HepG2 (cell line): ENCODE results near the gene SLC25A45. TPM values are rescaled to one million over a fixed set of nuclear protein-coding genes. Genes with fewer than 3 reads are reported as not detected.

ENCODE experiments used
- ASH2L ChIP-seq: fragments of 300-600, 200-600 bp; sonication (generic); IDR thresholded peaks from 2 replicates; pipeline ENCODE4 v1.7.0; 2017; ENCODE audit warnings: low read depth, mild to moderate bottlenecking, moderate library complexity, mixed read lengths, low read length; ENCODE audit not compliant: insufficient read length
- DNMT3B ChIP-seq: conservative IDR thresholded peaks from 2 replicates; pipeline ENCODE4 v1.6.1; 2016; ENCODE audit warnings: missing biosample characterization, control low read depth
- FOXA3 ChIP-seq: IDR thresholded peaks from 2 replicates; pipeline ENCODE4 v1.6.1; 2016; ENCODE audit warnings: missing genetic modification reagents, missing compliant biosample characterization
- MAZ ChIP-seq, 2 experiments: sonication (generic) in 1 of 2; formaldehyde crosslinking in 1 of 2; IDR thresholded peaks; 2 replicates each; pipeline versions ENCODE4 v1.5.0 to v1.6.1; 2012 to 2020; ENCODE audit warnings: low read depth in 2 of 2, mild to moderate bottlenecking in 2 of 2, borderline replicate concordance in 1 of 2, improper control_type of control experiment in 1 of 2, low read length in 1 of 2, missing genetic modification reagents in 1 of 2, moderate library complexity in 1 of 2
- PAF1 ChIP-seq: IDR thresholded peaks from 2 replicates; pipeline ENCODE4 v1.6.1; 2016; ENCODE audit warnings: missing genetic modification reagents, missing compliant biosample characterization
- POLR2A ChIP-seq, 2 experiments: IDR thresholded peaks; 2 replicates each; pipeline ENCODE4 v1.6.1; 2011; ENCODE audit warnings: low read depth in 2 of 2, low read length in 2 of 2, mild to moderate bottlenecking in 1 of 2, moderate library complexity in 1 of 2; ENCODE audit not compliant: insufficient read depth in 1 of 2
- PPARG ChIP-seq: conservative IDR thresholded peaks from 2 replicates; pipeline ENCODE4 v1.6.1; 2016; ENCODE audit warnings: missing biosample characterization, missing genetic modification reagents
- RBM22 ChIP-seq: fragments of 200-400 bp; formaldehyde crosslinking; optimal IDR thresholded peaks from 2 replicates; pipeline ENCODE3; 2017; ENCODE audit warnings: mild to moderate bottlenecking, low read length, moderate library complexity
- REL ChIP-seq: sonication (generic); formaldehyde crosslinking; conservative IDR thresholded peaks from 2 replicates; pipeline ENCODE4 v1.8.0; 2022; ENCODE audit warnings: mild to moderate bottlenecking, missing genetic modification reagents, moderate library complexity
- RXRB ChIP-seq: IDR thresholded peaks from 2 replicates; pipeline ENCODE4 v1.6.1; 2016; ENCODE audit warnings: borderline replicate concordance, missing genetic modification reagents, missing compliant biosample characterization
- SAP130 ChIP-seq: IDR thresholded peaks from 2 replicates; pipeline ENCODE4 v1.6.1; 2016; ENCODE audit warnings: low read depth
- TCF7 ChIP-seq: sonication (generic); IDR thresholded peaks from 2 replicates; pipeline ENCODE4 v1.6.1; 2016; ENCODE audit warnings: antibody characterized with exemption, low read depth
- ZBTB46 ChIP-seq: sonication (generic); formaldehyde crosslinking; IDR thresholded peaks from 2 replicates; pipeline ENCODE4 v1.4.0; 2020; ENCODE audit warnings: mild to moderate bottlenecking, missing genetic modification reagents, borderline replicate concordance
- ZNF12 ChIP-seq: sonication (generic); formaldehyde crosslinking; IDR thresholded peaks from 2 replicates; pipeline ENCODE4 v1.5.0; 2020; ENCODE audit warnings: missing genetic modification reagents
- ZNF251 ChIP-seq: sonication (generic); formaldehyde crosslinking; IDR thresholded peaks from 2 replicates; pipeline ENCODE4 v1.9.0; 2021; ENCODE audit warnings: mild to moderate bottlenecking, missing genetic modification reagents
- ZNF772 ChIP-seq: sonication (generic); formaldehyde crosslinking; IDR thresholded peaks from 2 replicates; pipeline ENCODE4 v1.5.0; 2020; ENCODE audit warnings: mild to moderate bottlenecking, missing genetic modification reagents
- polyA plus RNA-seq, 8 experiments: library from polyadenylated mRNA; depleted of rRNA in 3 of 8; stranded (reverse) in 7 of 8; unstranded in 1 of 8; fragments of >200 nt; fragmentation: Illumina TruSeq in 4 of 8; extraction: Trizol in 4 of 8; gene quantifications; 2 replicates each; pipeline versions ENCODE4 v1.2.1 to v1.2.3, GENCODE V29; 2011 to 2016; ENCODE audit warnings: low read depth in 4 of 8, missing spikeins in 1 of 8, mixed read lengths in 1 of 8; ENCODE audit not compliant: insufficient read depth in 1 of 8
- total RNA-seq, 5 experiments: library from RNA; depleted of rRNA; stranded (reverse); fragments of >200 nt; fragmentation: Illumina TruSeq; extraction: Trizol; gene quantifications; 2 replicates each; pipeline ENCODE4 v1.2.3, GENCODE V29; 2016; ENCODE audit warnings: low read depth in 1 of 5
- TF ChIP-seq, protein P1 (sequence below): sonication (generic); formaldehyde crosslinking; IDR thresholded peaks from 2 replicates; pipeline ENCODE4 v1.4.0; 2020; ENCODE audit warnings: missing genetic modification reagents, borderline replicate concordance

SLC25A45 gene
- total and polyA plus RNA-seq, 2 of the 13 experiments (the other 11 are each of a cell fraction or from before 2014, with no cell fraction given): 1.2 to 3.4 TPM

GRCh38 chr11:65424205-65425104 is 42.0 kb upstream of the SLC25A45 start (continued):
- TF ChIP-seq ZBTB46 (CRISPR knock-in tag) (0 out of 2 replicates have a peak, but pooled peaks have one; percentile 28), ZNF12 (0 out of 2 replicates have a peak, but pooled peaks have one; percentile 7), RXRB (CRISPR knock-in tag) (peak; percentile 41; the same call in 1 of the 2 replicates), DNMT3B (CRISPR knock-in tag) (0 out of 2 replicates have a peak, but pooled peaks have one; percentile 15), ZNF251 (CRISPR knock-in tag) (no peak), TCF7 (0 out of 2 replicates have a peak, but pooled peaks have one; percentile 3), ZNF772 (CRISPR knock-in tag) (peak; percentile 44; the same call in 1 of the 2 replicates), MAZ (IDR thresholded peaks at IDR 0.05; ENCODE audit: borderline replicate concordance, low read depth, low read length) (peak; percentile 42; the same call in 1 of the 2 replicates), MAZ (CRISPR knock-in tag; IDR thresholded peaks at IDR 0.05; ENCODE audit: low read depth) (no peak), REL (CRISPR knock-in tag) (no peak), POLR2A (IDR thresholded peaks at IDR 0.05; ENCODE audit: insufficient read depth in 1 of 2, low read depth in 2 of 2, low read length in 2 of 2) (peak in 1 of 2 experiments; percentile 61; a peak in 2 of 4 replicates), RBM22 (peak; percentile 80), PAF1 (CRISPR knock-in tag) (peak; percentile 96), PPARG (CRISPR knock-in tag) (peak; percentile 24; the same call in 1 of the 2 replicates), FOXA3 (0 out of 2 replicates have a peak, but pooled peaks have one; percentile 5), ASH2L (peak; percentile 28), SAP130 (peak; percentile 7; the same call in 1 of the 2 replicates)
- TF ChIP-seq, protein P1, sequence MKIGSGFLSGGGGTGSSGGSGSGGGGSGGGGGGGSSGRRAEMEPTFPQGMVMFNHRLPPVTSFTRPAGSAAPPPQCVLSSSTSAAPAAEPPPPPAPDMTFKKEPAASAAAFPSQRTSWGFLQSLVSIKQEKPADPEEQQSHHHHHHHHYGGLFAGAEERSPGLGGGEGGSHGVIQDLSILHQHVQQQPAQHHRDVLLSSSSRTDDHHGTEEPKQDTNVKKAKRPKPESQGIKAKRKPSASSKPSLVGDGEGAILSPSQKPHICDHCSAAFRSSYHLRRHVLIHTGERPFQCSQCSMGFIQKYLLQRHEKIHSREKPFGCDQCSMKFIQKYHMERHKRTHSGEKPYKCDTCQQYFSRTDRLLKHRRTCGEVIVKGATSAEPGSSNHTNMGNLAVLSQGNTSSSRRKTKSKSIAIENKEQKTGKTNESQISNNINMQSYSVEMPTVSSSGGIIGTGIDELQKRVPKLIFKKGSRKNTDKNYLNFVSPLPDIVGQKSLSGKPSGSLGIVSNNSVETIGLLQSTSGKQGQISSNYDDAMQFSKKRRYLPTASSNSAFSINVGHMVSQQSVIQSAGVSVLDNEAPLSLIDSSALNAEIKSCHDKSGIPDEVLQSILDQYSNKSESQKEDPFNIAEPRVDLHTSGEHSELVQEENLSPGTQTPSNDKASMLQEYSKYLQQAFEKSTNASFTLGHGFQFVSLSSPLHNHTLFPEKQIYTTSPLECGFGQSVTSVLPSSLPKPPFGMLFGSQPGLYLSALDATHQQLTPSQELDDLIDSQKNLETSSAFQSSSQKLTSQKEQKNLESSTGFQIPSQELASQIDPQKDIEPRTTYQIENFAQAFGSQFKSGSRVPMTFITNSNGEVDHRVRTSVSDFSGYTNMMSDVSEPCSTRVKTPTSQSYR (CRISPR knock-in tag): peak; percentile 48; the same call in 1 of the 2 replicates
